Mesenchymal stem cell (in vitro differentiated cells and primary cell): ENCODE results near the gene CDH4.

Experiments used
- DNase-seq: peaks from one replicate; pipeline ENCODE4 v3.0.0-alpha.2; 2013
- H2AFZ ChIP-seq: one replicate; pipeline ENCODE4 v1.6.1; 2013; ENCODE audit warnings: low read depth, mild to moderate bottlenecking, control low read depth, inconsistent platforms, low read length, moderate library complexity
- H2AK5ac ChIP-seq: 2 replicates; pipeline ENCODE4 v1.6.1; 2013; ENCODE audit warnings: low read length, moderate library complexity, mild to moderate bottlenecking, inconsistent platforms; ENCODE audit not compliant: severe bottlenecking
- H2BK120ac ChIP-seq: one replicate; pipeline ENCODE4 v1.6.1; 2013; ENCODE audit warnings: low read depth, mild to moderate bottlenecking, inconsistent platforms, low read length, moderate library complexity
- H2BK12ac ChIP-seq, 2 experiments: one replicate each; pipeline ENCODE4 v1.6.1; 2013; ENCODE audit warnings: inconsistent platforms in 2 of 2, low read length in 2 of 2, mild to moderate bottlenecking in 2 of 2, moderate library complexity in 2 of 2, control low read depth in 1 of 2
- H2BK15ac ChIP-seq: one replicate; pipeline ENCODE4 v1.6.1; 2013; ENCODE audit warnings: mild to moderate bottlenecking, low read depth, inconsistent platforms; ENCODE audit not compliant: poor library complexity, severe bottlenecking
- H2BK5ac ChIP-seq: 2 replicates; pipeline ENCODE4 v1.6.1; 2013; ENCODE audit warnings: low read depth, mild to moderate bottlenecking, low read length, control low read depth, inconsistent platforms; ENCODE audit not compliant: poor library complexity, severe bottlenecking
- H3K14ac ChIP-seq, 2 experiments: one replicate each; pipeline ENCODE4 v1.6.1; 2013; ENCODE audit warnings: inconsistent platforms in 2 of 2, low read length in 2 of 2, control low read depth in 1 of 2, mild to moderate bottlenecking in 1 of 2, moderate library complexity in 1 of 2
- H3K18ac ChIP-seq, 2 experiments: one replicate each; pipeline ENCODE4 v1.6.1; 2013; ENCODE audit warnings: inconsistent platforms in 2 of 2, low read length in 2 of 2, control low read depth in 1 of 2, low read depth in 1 of 2, mild to moderate bottlenecking in 1 of 2
- H3K23ac ChIP-seq, 2 experiments: one replicate each; pipeline ENCODE4 v1.6.1; 2013; ENCODE audit warnings: inconsistent platforms in 2 of 2, low read length in 2 of 2, mild to moderate bottlenecking in 2 of 2, moderate library complexity in 2 of 2, control low read depth in 1 of 2
- H3K27ac ChIP-seq: 2 replicates; pipeline ENCODE4 v1.5.1; 2013; ENCODE audit warnings: mild to moderate bottlenecking, moderate library complexity, low read length, control low read depth, inconsistent platforms; ENCODE audit not compliant: poor library complexity, severe bottlenecking
- H3K27me3 ChIP-seq, 2 experiments: 2 replicates each; pipeline versions ENCODE4 v1.6.1 to v1.7.0; 2013; ENCODE audit warnings: low read length in 2 of 2, mild to moderate bottlenecking in 2 of 2, moderate library complexity in 2 of 2, control low read depth in 1 of 2, inconsistent platforms in 1 of 2; ENCODE audit not compliant: control insufficient read depth in 1 of 2, insufficient read depth in 1 of 2
- H3K36me3 ChIP-seq, 2 experiments: 2 replicates each; pipeline versions ENCODE4 v1.6.1 to v1.7.0; 2013; ENCODE audit warnings: low read length in 2 of 2, control low read depth in 1 of 2, inconsistent platforms in 1 of 2, low read depth in 1 of 2, mild to moderate bottlenecking in 1 of 2; ENCODE audit not compliant: insufficient read depth in 2 of 2, control insufficient read depth in 1 of 2
- H3K4ac ChIP-seq, 2 experiments: one replicate each; pipeline ENCODE4 v1.6.1; 2013; ENCODE audit warnings: inconsistent platforms in 2 of 2, low read length in 2 of 2, mild to moderate bottlenecking in 2 of 2, moderate library complexity in 2 of 2, control low read depth in 1 of 2, low read depth in 1 of 2
- H3K4me1 ChIP-seq: 2 replicates; pipeline ENCODE4 v1.6.1; 2013; ENCODE audit warnings: low read depth, low read length, control low read depth; ENCODE audit not compliant: control insufficient read depth, insufficient read depth
- H3K4me2 ChIP-seq: 2 replicates; pipeline ENCODE4 v1.6.1; 2013; ENCODE audit warnings: low read length, mild to moderate bottlenecking, inconsistent platforms; ENCODE audit not compliant: poor library complexity, severe bottlenecking
- H3K4me3 ChIP-seq, 2 experiments: 2 replicates each; pipeline versions ENCODE4 v1.5.1 to v1.7.0; 2013; ENCODE audit warnings: low read length in 2 of 2, mild to moderate bottlenecking in 2 of 2, control low read depth in 1 of 2, low read depth in 1 of 2; ENCODE audit not compliant: insufficient read depth in 1 of 2
- H3K79me1 ChIP-seq: replicated peaks from 2 replicates; pipeline ENCODE4 v1.6.1; 2013; ENCODE audit warnings: mild to moderate bottlenecking, control low read depth, low read length, inconsistent platforms; ENCODE audit not compliant: poor library complexity, severe bottlenecking
- H3K9ac ChIP-seq: 2 replicates; pipeline ENCODE4 v1.7.0; 2013; ENCODE audit warnings: mild to moderate bottlenecking, low read length, moderate library complexity
- H3K9me3 ChIP-seq: 2 replicates; pipeline ENCODE4 v1.7.0; 2013; ENCODE audit warnings: mild to moderate bottlenecking, low read length; ENCODE audit not compliant: control insufficient read depth
- H4K8ac ChIP-seq: one replicate; pipeline ENCODE4 v1.6.1; 2013; ENCODE audit warnings: inconsistent platforms, mild to moderate bottlenecking, low read length, moderate library complexity
- H4K91ac ChIP-seq: one replicate; pipeline ENCODE4 v1.6.1; 2013; ENCODE audit warnings: mild to moderate bottlenecking, low read length, inconsistent platforms
- WGBS: methylation state at CpG from one replicate; pipeline ENCODE4 v1.1.7; 2013; ENCODE audit warnings: mixed read lengths; 5-methylcytosine and 5-hydroxymethylcytosine counted together

The CDH4 gene

GRCh38 chr20:61385296-61385695, 133.2 kb downstream of the CDH4 start:
- H2AFZ ChIP-seq: peak overlapping the region; percentile 36
- H4K91ac ChIP-seq: no peak overlapping the region
- H3K36me3 ChIP-seq: peaks cover 0 to 3% of the 10 kb centered on the region in 2 experiments
- no peak overlapping the region for H4K8ac ChIP-seq
- no peak overlapping the region for H3K4ac ChIP-seq
- no peak overlapping the region for H3K4me3 ChIP-seq
- H2BK15ac ChIP-seq: no peak overlapping the region
- DNase-seq: no peak
- H2BK5ac ChIP-seq: no peak overlapping the region
- H3K14ac ChIP-seq: no peak overlapping the region
- H3K27me3 ChIP-seq: no peaks in the 10 kb centered on the region
- H3K27ac ChIP-seq: no peak overlapping the region
- H3K4me2 ChIP-seq: no peak overlapping the region
- no peak overlapping the region for H3K9ac ChIP-seq
- no peak overlapping the region for H3K18ac ChIP-seq
- no peak overlapping the region for H3K23ac ChIP-seq
- no peak overlapping the region for H2BK12ac ChIP-seq
- H3K79me1 ChIP-seq: peaks cover 6% of the 10 kb centered on the region
- no peak overlapping the region for H2BK120ac ChIP-seq
- H3K4me1 ChIP-seq: no peaks in the 10 kb centered on the region
- WGBS: 98% methylated on average over 11 of the region's 11 CpGs
- peaks cover 10% of the 10 kb centered on the region for H3K9me3 ChIP-seq
- H2AK5ac ChIP-seq: no peak overlapping the region

GRCh38 chr20:61385731-61386130, 133.7 kb downstream of the CDH4 start:
- Histone ChIP-seq H2AK5ac (no peak overlapping the region), H3K9me3 (peaks cover 10% of the 10 kb centered on the region), H2BK12ac (no peak overlapping the region), H3K27me3 (no peaks in the 10 kb centered on the region), H3K27ac (no peak overlapping the region), H3K79me1 (peaks cover 6% of the 10 kb centered on the region), H2BK120ac (no peak overlapping the region), H3K36me3 (peaks cover 0 to 3% of the 10 kb centered on the region in 2 experiments), H3K4me3 (no peak overlapping the region), H3K4me2 (no peak overlapping the region), H2AFZ (no peak overlapping the region), H3K4me1 (no peaks in the 10 kb centered on the region), H2BK15ac (no peak overlapping the region), H4K91ac (no peak overlapping the region), H3K9ac (no peak overlapping the region), H3K4ac (no peak overlapping the region), H2BK5ac (no peak overlapping the region), H3K18ac (no peak overlapping the region), H4K8ac (no peak overlapping the region), H3K23ac (no peak overlapping the region), H3K14ac (no peak overlapping the region)
- WGBS: 90% methylated on average over 10 of the region's 10 CpGs
- DNase-seq: no peak

GRCh38 chr20:61387204-61387953, 135.3 kb downstream of the CDH4 start:
- H3K23ac ChIP-seq: peak overlapping the region in 1 of 2 experiments; percentile 23
- H3K9me3 ChIP-seq: peaks cover 10% of the 10 kb centered on the region
- DNase-seq: peak; percentile 58
- no peaks in the 10 kb centered on the region for H3K27me3 ChIP-seq
- no peak overlapping the region for H2BK15ac ChIP-seq
- peak overlapping the region; percentile 40 to 62 for H3K4ac ChIP-seq
- H3K9ac ChIP-seq: peak overlapping the region; percentile 23
- H3K4me1 ChIP-seq: peaks cover 2% of the 10 kb centered on the region
- no peak overlapping the region for H3K14ac ChIP-seq
- no peak overlapping the region for H2AK5ac ChIP-seq
- peak overlapping the region; percentile 59 to 80 for H2BK12ac ChIP-seq
- H2AFZ ChIP-seq: peak overlapping the region; percentile 66
- H2BK5ac ChIP-seq: no peak overlapping the region
- H3K27ac ChIP-seq: no peak overlapping the region
- no peak overlapping the region for H2BK120ac ChIP-seq
- peaks cover 0 to 3% of the 10 kb centered on the region in 2 experiments for H3K36me3 ChIP-seq
- peaks cover 13% of the 10 kb centered on the region for H3K79me1 ChIP-seq
- H4K91ac ChIP-seq: no peak overlapping the region
- no peak overlapping the region for H3K4me3 ChIP-seq
- WGBS: 26% methylated on average over 11 of the region's 13 CpGs
- H3K18ac ChIP-seq: peak overlapping the region in 1 of 2 experiments; percentile 83
- H3K4me2 ChIP-seq: no peak overlapping the region
- H4K8ac ChIP-seq: peak overlapping the region; percentile 33

GRCh38 chr20:61387954-61388348, 135.9 kb downstream of the CDH4 start:
- Histone ChIP-seq H3K14ac (no peak overlapping the region), H3K27ac (no peak overlapping the region), H3K36me3 (peaks cover 0 to 3% of the 10 kb centered on the region in 2 experiments), H3K4me1 (peaks cover 2% of the 10 kb centered on the region), H4K91ac (no peak overlapping the region), H2AK5ac (no peak overlapping the region), H3K18ac (no peak overlapping the region), H2BK12ac (peak overlapping the region in 1 of 2 experiments; percentile 24), H3K23ac (no peak overlapping the region), H3K4me3 (no peak overlapping the region), H3K79me1 (peaks cover 13% of the 10 kb centered on the region), H4K8ac (no peak overlapping the region), H3K4ac (no peak overlapping the region), H2BK15ac (no peak overlapping the region), H3K27me3 (no peaks in the 10 kb centered on the region), H2AFZ (no peak overlapping the region), H3K9me3 (peaks cover 10% of the 10 kb centered on the region), H3K4me2 (no peak overlapping the region), H2BK5ac (no peak overlapping the region), H2BK120ac (no peak overlapping the region), H3K9ac (no peak overlapping the region)
- no peak for DNase-seq
- WGBS: 65% methylated on average over 4 of the region's 7 CpGs
